NT2/D1 (cell line): ENCODE measurements around the gene RAD52.

ENCODE experiments used
- DNase-seq: peaks from one replicate; pipeline ENCODE4 v3.0.0-alpha.2; 2011; ENCODE audit warnings: low read depth, low spot score
- H3K27me3 ChIP-seq: 2 replicates; pipeline ENCODE4 v1.6.0; 2011; ENCODE audit warnings: mild to moderate bottlenecking; ENCODE audit not compliant: insufficient read length, insufficient read depth
- H3K36me3 ChIP-seq: 2 replicates; pipeline ENCODE4 v1.6.1; 2011; ENCODE audit warnings: mild to moderate bottlenecking, low read length, mixed read lengths; ENCODE audit not compliant: insufficient read depth, insufficient read length
- H3K4me1 ChIP-seq: 2 replicates; pipeline ENCODE4 v1.5.1; 2011; ENCODE audit not compliant: insufficient read depth, insufficient read length
- H3K4me3 ChIP-seq: 2 replicates; pipeline ENCODE4 v1.5.1; 2011; ENCODE audit warnings: low read depth; ENCODE audit not compliant: insufficient read length
- H3K9ac ChIP-seq: 2 replicates; pipeline ENCODE4 v1.6.0; 2011; ENCODE audit warnings: low read depth; ENCODE audit not compliant: insufficient read length
- H3K9me3 ChIP-seq: 2 replicates; pipeline ENCODE4 v1.5.1; 2011; ENCODE audit warnings: mild to moderate bottlenecking, low read length; ENCODE audit not compliant: insufficient read depth
- SUZ12 ChIP-seq: IDR thresholded peaks from 2 replicates; pipeline ENCODE4 v1.6.1; 2011; ENCODE audit not compliant: insufficient read length, insufficient read depth; ENCODE audit errors: extremely low read depth
- YY1 ChIP-seq: IDR thresholded peaks from 2 replicates; pipeline ENCODE4 v1.6.1; 2011; ENCODE audit not compliant: insufficient read length, insufficient read depth
- ZNF274 ChIP-seq: IDR thresholded peaks from 2 replicates; pipeline ENCODE4 v1.6.1; 2011; ENCODE audit warnings: mild to moderate bottlenecking, low read depth, low read length

RAD52 gene

DNA sequence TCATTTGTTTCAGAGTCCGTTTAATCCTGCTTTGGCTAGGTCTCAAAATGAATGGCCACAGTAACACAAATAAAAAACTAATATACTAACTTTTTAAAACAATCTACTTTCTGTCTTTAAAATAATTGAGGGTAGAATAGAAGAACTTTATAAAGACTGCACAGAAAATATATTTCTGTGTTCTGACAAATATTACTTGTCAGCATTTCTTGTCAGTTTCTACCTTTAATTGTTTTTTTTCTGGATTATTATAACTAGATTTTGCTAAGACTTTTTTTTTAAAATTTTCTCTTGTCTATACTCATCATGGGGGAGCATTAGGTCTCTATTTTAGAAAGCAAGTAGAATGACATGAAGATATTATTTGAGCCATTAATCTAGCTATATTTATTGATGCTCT, 86.2 kb downstream of the RAD52 start:
- no peaks in the 10 kb centered on the region for H3K4me1 ChIP-seq
- H3K27me3 ChIP-seq, result no peaks in the 10 kb centered on the region
- H3K4me3 ChIP-seq, result no peak overlapping the region
- H3K36me3 ChIP-seq, result peaks cover 97% of the 10 kb centered on the region
- H3K9ac ChIP-seq, result no peak overlapping the region
- no peak for DNase-seq
- TF ChIP-seq SUZ12 (no peak), YY1 (no peak), ZNF274 (no peak)
- H3K9me3 ChIP-seq, result no peaks in the 10 kb centered on the region

DNA sequence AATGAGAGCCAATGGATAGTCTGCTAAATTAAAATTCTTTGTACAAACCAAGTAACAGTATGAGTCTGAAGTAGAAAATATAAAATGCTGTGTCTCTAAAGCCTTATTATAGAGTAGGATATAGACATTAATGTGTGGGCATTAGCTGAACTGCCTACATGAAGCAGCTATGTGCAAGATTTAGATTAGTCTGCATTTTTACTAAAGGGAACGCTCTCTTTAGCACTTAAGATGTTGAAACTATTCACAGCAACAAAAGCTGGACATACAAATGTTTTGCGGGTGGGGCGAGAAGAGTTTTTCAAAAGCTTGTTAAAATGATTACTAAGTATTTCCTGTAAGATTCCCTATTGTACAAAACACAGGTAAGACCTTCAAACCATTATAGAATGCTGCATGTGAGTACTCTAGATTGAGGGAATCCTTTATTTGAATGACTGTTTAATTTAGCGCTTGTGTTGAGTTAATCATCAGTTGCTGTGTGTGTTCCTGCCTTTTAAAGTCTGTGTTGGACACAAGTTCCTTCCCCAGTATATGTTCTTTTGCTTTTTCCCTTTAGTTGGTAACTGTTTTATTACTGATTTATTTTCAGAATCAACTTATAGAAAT, 87.1 kb downstream of the RAD52 start:
- no peaks in the 10 kb centered on the region for H3K4me1 ChIP-seq
- no peak overlapping the region for H3K4me3 ChIP-seq
- H3K36me3 ChIP-seq, result peaks cover 98% of the 10 kb centered on the region
- no peak overlapping the region for H3K9ac ChIP-seq
- TF ChIP-seq ZNF274 (no peak), YY1 (no peak), SUZ12 (no peak)
- DNase-seq, result no peak
- no peaks in the 10 kb centered on the region for H3K27me3 ChIP-seq
- H3K9me3 ChIP-seq, result no peaks in the 10 kb centered on the region
